A673 (cell line): ENCODE data around the gene MAGI1.

Experiments
- CTCF ChIP-seq: fragments of 300-800, 200-600 bp; sonication (generic); conservative IDR thresholded peaks from 2 replicates; pipeline ENCODE4 v1.5.1; 2017; ENCODE audit warnings: low read depth, mild to moderate bottlenecking, antibody characterized with exemption, low read length, moderate library complexity, mixed read lengths
- EZH2 ChIP-seq: fragments of 200-600 bp; sonication (generic); IDR thresholded peaks from 2 replicates; pipeline ENCODE4 v1.6.1; 2017; ENCODE audit warnings: borderline replicate concordance, low read depth, mild to moderate bottlenecking, mixed read lengths, antibody characterized with exemption, low read length; ENCODE audit not compliant: poor library complexity, severe bottlenecking

- TF ChIP-seq CTCF (no peak), EZH2 (no peak)
Measured at GRCh38 chr3:66036586-66037148, 2.1 kb downstream of the MAGI1 start.
